ENCODE data around the gene SPATA12. TPM values are rescaled to one million over a fixed set of nuclear protein-coding genes. Genes with fewer than 3 reads are reported as not detected.

The SPATA12 gene
- total and polyA plus RNA-seq, 7 experiments from 2014 or later, result not detected

- Histone ChIP-seq H3K27me3 (ENCODE audit: control insufficient read depth in 2 of 2, insufficient read depth in 2 of 2, low read length in 2 of 2) (no peaks in the 10 kb centered on the region), H3K4me1 (ENCODE audit: control insufficient read depth in 2 of 2, insufficient read depth in 2 of 2, low read length in 2 of 2) (no peaks in the 10 kb centered on the region), H3K36me3 (ENCODE audit: control insufficient read depth in 2 of 3, insufficient read depth in 3 of 3, low read length in 3 of 3) (no peaks in the 10 kb centered on the region), H3K4me3 (ENCODE audit: low read length) (no peak overlapping the region), H3K9me3 (ENCODE audit: control insufficient read depth in 2 of 3, low read length in 3 of 3) (no peaks in the 10 kb centered on the region), H3K27ac (ENCODE audit: low read depth, low read length) (no peak overlapping the region)
- H3K27ac Mint-ChIP-seq, result no peak overlapping the region
- peaks cover 0 to 13% (median 0%) of the 10 kb centered on the region in 5 donors for H3K27me3 Mint-ChIP-seq
- H3K36me3 Mint-ChIP-seq, result no peaks in the 10 kb centered on the region
- ATAC-seq (no peak), DNase-seq (no peak)
- ChIA-PET POLR2A (no interaction called here), CTCF (interaction anchor here (0.6 kb wide), 1 partner anchor 410 kb away, joined by 4 read pairs; no protein-coding TSS in a partner anchor)
- no peak overlapping the region for H3K4me3 Mint-ChIP-seq
- H3K9me3 Mint-ChIP-seq, result peaks cover 0 to 1% (median 0%) of the 10 kb centered on the region in 11 donors
- intact Hi-C loops (cut with micrococcal nuclease), result no loop called here
- H3K4me1 Mint-ChIP-seq, result peaks cover 0 to 2% (median 0%) of the 10 kb centered on the region in 7 donors
These were observed 51.7 kb downstream of the SPATA12 start for GRCh38 chr3:57112206-57112605.

GRCh38 chr3:57116501-57116900 is 56.0 kb downstream of the SPATA12 start:
- Mint-ChIP-seq H3K9me3 (no peaks in the 10 kb centered on the region), H3K27me3 (peaks cover 0 to 27% (median 0%) of the 10 kb centered on the region in 5 donors), H3K4me1 (peaks cover 0 to 2% (median 0%) of the 10 kb centered on the region in 7 donors), H3K36me3 (no peaks in the 10 kb centered on the region), H3K4me3 (no peak overlapping the region), H3K27ac (no peak overlapping the region)
- Histone ChIP-seq H3K4me1 (ENCODE audit: control insufficient read depth in 2 of 2, insufficient read depth in 2 of 2, low read length in 2 of 2) (no peaks in the 10 kb centered on the region), H3K27me3 (ENCODE audit: control insufficient read depth in 2 of 2, insufficient read depth in 2 of 2, low read length in 2 of 2) (no peaks in the 10 kb centered on the region), H3K36me3 (ENCODE audit: control insufficient read depth in 2 of 3, insufficient read depth in 3 of 3, low read length in 3 of 3) (no peaks in the 10 kb centered on the region), H3K9me3 (ENCODE audit: control insufficient read depth in 2 of 3, low read length in 3 of 3) (no peaks in the 10 kb centered on the region), H3K4me3 (ENCODE audit: low read length) (no peak overlapping the region), H3K27ac (ENCODE audit: low read depth, low read length) (no peak overlapping the region)
- no peak for DNase-seq
- ChIA-PET CTCF (no interaction called here), POLR2A (no interaction called here)
- ATAC-seq, result no peak
- intact Hi-C loops (cut with micrococcal nuclease), result no loop called here

GRCh38 chr3:57118254-57118653 is 57.8 kb downstream of the SPATA12 start:
- no peak overlapping the region for H3K4me3 ChIP-seq (ENCODE audit: low read length)
- no peak overlapping the region for H3K27ac Mint-ChIP-seq
- peaks cover 0 to 31% (median 2%) of the 10 kb centered on the region in 5 donors for H3K27me3 Mint-ChIP-seq
- H3K4me1 Mint-ChIP-seq, result no peaks in the 10 kb centered on the region
- POLR2A ChIA-PET, result no interaction called here
- H3K4me1 ChIP-seq (ENCODE audit: control insufficient read depth in 2 of 2, insufficient read depth in 2 of 2, low read length in 2 of 2), result no peaks in the 10 kb centered on the region
- no peak for ATAC-seq
- no peaks in the 10 kb centered on the region for H3K9me3 ChIP-seq (ENCODE audit: control insufficient read depth in 2 of 3, low read length in 3 of 3)
- DNase-seq, result no peak
- H3K36me3 Mint-ChIP-seq, result no peaks in the 10 kb centered on the region
- H3K27ac ChIP-seq (ENCODE audit: low read depth, low read length), result no peak overlapping the region
- CTCF ChIA-PET, result no interaction called here
- no peaks in the 10 kb centered on the region for H3K36me3 ChIP-seq (ENCODE audit: control insufficient read depth in 2 of 3, insufficient read depth in 3 of 3, low read length in 3 of 3)
- H3K27me3 ChIP-seq (ENCODE audit: control insufficient read depth in 2 of 2, insufficient read depth in 2 of 2, low read length in 2 of 2), result no peaks in the 10 kb centered on the region
- H3K4me3 Mint-ChIP-seq, result no peak overlapping the region
- H3K9me3 Mint-ChIP-seq, result no peaks in the 10 kb centered on the region
- intact Hi-C loops (cut with micrococcal nuclease), result no loop called here

- Mint-ChIP-seq H3K4me1 (no peaks in the 10 kb centered on the region), H3K27ac (no peak overlapping the region), H3K9me3 (no peaks in the 10 kb centered on the region), H3K4me3 (no peak overlapping the region), H3K27me3 (peaks cover 0 to 25% (median 6%) of the 10 kb centered on the region in 5 donors), H3K36me3 (no peaks in the 10 kb centered on the region)
- intact Hi-C loops (cut with micrococcal nuclease), result no loop called here
- no peak for DNase-seq
- ChIA-PET CTCF (no interaction called here), POLR2A (no interaction called here)
- no peaks in the 10 kb centered on the region for H3K9me3 ChIP-seq (ENCODE audit: control insufficient read depth in 2 of 3, low read length in 3 of 3)
- no peak overlapping the region for H3K4me3 ChIP-seq (ENCODE audit: low read length)
- ATAC-seq, result no peak
- H3K4me1 ChIP-seq (ENCODE audit: control insufficient read depth in 2 of 2, insufficient read depth in 2 of 2, low read length in 2 of 2), result no peaks in the 10 kb centered on the region
- no peaks in the 10 kb centered on the region for H3K27me3 ChIP-seq (ENCODE audit: control insufficient read depth in 2 of 2, insufficient read depth in 2 of 2, low read length in 2 of 2)
- H3K27ac ChIP-seq (ENCODE audit: low read depth, low read length), result no peak overlapping the region
- H3K36me3 ChIP-seq (ENCODE audit: control insufficient read depth in 2 of 3, insufficient read depth in 3 of 3, low read length in 3 of 3), result no peaks in the 10 kb centered on the region
These were observed 59.6 kb downstream of the SPATA12 start for GRCh38 chr3:57120040-57120439.

- H3K9me3 Mint-ChIP-seq, result no peaks in the 10 kb centered on the region
- H3K9me3 ChIP-seq (ENCODE audit: control insufficient read depth in 2 of 3, low read length in 3 of 3), result no peaks in the 10 kb centered on the region
- H3K27ac ChIP-seq (ENCODE audit: low read depth, low read length), result no peak overlapping the region
- H3K36me3 Mint-ChIP-seq, result no peaks in the 10 kb centered on the region
- peaks cover 0 to 20% (median 6%) of the 10 kb centered on the region in 5 donors for H3K27me3 Mint-ChIP-seq
- no peaks in the 10 kb centered on the region for H3K27me3 ChIP-seq (ENCODE audit: control insufficient read depth in 2 of 2, insufficient read depth in 2 of 2, low read length in 2 of 2)
- no peak for DNase-seq
- no peak for ATAC-seq
- no peak overlapping the region for H3K4me3 Mint-ChIP-seq
- H3K4me1 ChIP-seq (ENCODE audit: control insufficient read depth in 2 of 2, insufficient read depth in 2 of 2, low read length in 2 of 2), result no peaks in the 10 kb centered on the region
- no peak overlapping the region for H3K4me3 ChIP-seq (ENCODE audit: low read length)
- H3K36me3 ChIP-seq (ENCODE audit: control insufficient read depth in 2 of 3, insufficient read depth in 3 of 3, low read length in 3 of 3), result no peaks in the 10 kb centered on the region
- no peak overlapping the region for H3K27ac Mint-ChIP-seq
- ChIA-PET POLR2A (no interaction called here), CTCF (no interaction called here)
- intact Hi-C loops (cut with micrococcal nuclease), result no loop called here
- H3K4me1 Mint-ChIP-seq, result no peaks in the 10 kb centered on the region
These were observed 60.1 kb downstream of the SPATA12 start for GRCh38 chr3:57120451-57121174.

Other genes with a start within 250 kb of the SPATA12 start
- under 1 TPM in 2 of 5 experiments, not detected in 3; 0.03 to 0.05 TPM for gene IL17RD, start 104.7 kb downstream of the SPATA12 start, total RNA-seq
- gene IL17RD, start 104.7 kb downstream of the SPATA12 start, polyA plus RNA-seq, result not detected
- not detected for gene HESX1, start 139.3 kb downstream of the SPATA12 start, total RNA-seq
- gene HESX1, start 139.3 kb downstream of the SPATA12 start, polyA plus RNA-seq, result under 1 TPM in 1 of 2 donors, not detected in 1; 0.40 TPM
- 10 to 100 TPM; 25.4 to 42.1 (median 29.2) TPM for gene APPL1, start 167.1 kb downstream of the SPATA12 start, total RNA-seq
- 10 to 100 TPM; 37.4 to 58.8 TPM for gene APPL1, start 167.1 kb downstream of the SPATA12 start, polyA plus RNA-seq
- gene ASB14, start 232.0 kb downstream of the SPATA12 start, total RNA-seq, result not detected
- gene ASB14, start 232.0 kb downstream of the SPATA12 start, polyA plus RNA-seq, result under 1 TPM; 0.30 to 0.66 TPM